Spleen (tissue), 11 donors: ENCODE data around the gene CCNC. TPM values are rescaled to one million over a fixed set of nuclear protein-coding genes. Genes with fewer than 3 reads are reported as not detected.
A peak's percentile ranks its signal among the peaks of the same experiment; 100 is the strongest.
"Not testable (repeated sequence)": the region's sequence is repeated elsewhere in the genome, so short reads cannot be mapped to it uniquely, and the experiment has no call there.

ENCODE experiments used
- DNase-seq: peaks from one replicate; pipeline ENCODE4 v3.0.0-alpha.2; 2020
- H3K27ac ChIP-seq, 8 donors: fragments of 200-600 bp; sonication (generic) in 7 of 8; 1 replicate in 4 of 8; 2 replicates in 4 of 8; pipeline versions ENCODE4 v1.5.0 to v1.8.0; 2016 to 2021; ENCODE audit warnings: inconsistent platforms in 4 of 8, mild to moderate bottlenecking in 4 of 8, moderate library complexity in 1 of 8
- H3K27me3 ChIP-seq, 7 donors: fragments of 200-600 bp; sonication (generic) in 6 of 7; replicated peaks in 1 of 7; 1 replicate in 4 of 7; 2 replicates in 3 of 7; pipeline versions ENCODE4 v1.5.0 to v1.8.0; 2016 to 2021; ENCODE audit warnings: inconsistent platforms in 3 of 7, mild to moderate bottlenecking in 1 of 7
- H3K36me3 ChIP-seq, 6 donors: fragments of 200-600 bp; sonication (generic) in 5 of 6; 1 replicate in 4 of 6; 2 replicates in 2 of 6; pipeline versions ENCODE4 v1.5.0 to v1.8.0; 2016 to 2021; ENCODE audit warnings: inconsistent platforms in 2 of 6
- H3K4me1 ChIP-seq, 6 donors: fragments of 200-600 bp; sonication (generic) in 5 of 6; 1 replicate in 3 of 6; 2 replicates in 3 of 6; pipeline versions ENCODE4 v1.5.0 to v1.8.0; 2016 to 2021; ENCODE audit warnings: inconsistent platforms in 3 of 6
- H3K4me3 ChIP-seq, 8 donors: fragments of 200-600 bp; sonication (generic) in 7 of 8; 1 replicate in 4 of 8; 2 replicates in 4 of 8; pipeline versions ENCODE4 v1.5.0 to v1.8.0; 2016 to 2021; ENCODE audit warnings: inconsistent platforms in 4 of 8, mild to moderate bottlenecking in 4 of 8, moderate library complexity in 2 of 8
- H3K9me3 ChIP-seq, 8 donors: fragments of 200-600 bp; sonication (generic) in 7 of 8; 1 replicate in 4 of 8; 2 replicates in 4 of 8; pipeline versions ENCODE4 v1.5.0 to v1.8.0; 2016 to 2021; ENCODE audit warnings: inconsistent platforms in 4 of 8
- POLR2A ChIP-seq, 3 donors: fragments of 450-650 bp; IDR thresholded peaks; one replicate each; pipeline ENCODE4 v1.5.1; 2017; ENCODE audit warnings: antibody characterized with exemption in 3 of 3, mild to moderate bottlenecking in 1 of 3
- POLR2AphosphoS5 ChIP-seq, 3 donors: sonication (generic); formaldehyde crosslinking; IDR thresholded peaks; one replicate each; pipeline ENCODE4 v1.5.1; 2017; ENCODE audit warnings: antibody characterized with exemption in 3 of 3
- WGBS, 5 donors: extraction: QIAGEN DNeasy Blood & Tissue Kit in 3 of 5; methylation state at CpG; one replicate each; pipeline versions ENCODE4 v1.1.5 to v1.1.7; 2013 to 2018; 5-methylcytosine and 5-hydroxymethylcytosine counted together
- intact Hi-C: fragments of 100-400 bp; cut with DNase I; formaldehyde crosslinking; loops from one replicate; pipeline ENCODE4 v1.15.0; 2023; ENCODE audit warnings: low total_unique reads
- polyA plus RNA-seq, 3 donors: library from polyadenylated mRNA; stranded (reverse); fragments of 200-250 nt; gene quantifications; one replicate each; pipeline ENCODE4 v1.2.1, GENCODE V29; 2013
- total RNA-seq, 7 donors: library from RNA; depleted of rRNA in 3 of 7; stranded (reverse); fragments of >200 nt in 3 of 7; fragmentation: NEBNext Ultra II Directional in 4 of 7; extraction: Animal tissue kit (Norgen Biotek cat#: 25700) in 4 of 7; gene quantifications; one replicate each; pipeline versions ENCODE4 v1.1.0 to v1.2.1, GENCODE V29; 2016 to 2021
- TF ChIP-seq, protein P1 (sequence below), 11 experiments: fragments of 200-600 bp in 7 of 11; fragments of 450-650 bp in 4 of 11; sonication (generic) in 4 of 11; IDR thresholded peaks in 8 of 11; conservative IDR thresholded peaks in 3 of 11; 1 replicate in 7 of 11; 2 replicates in 4 of 11; pipeline versions ENCODE4 v1.4.0 to v1.8.0; 2016 to 2021; ENCODE audit warnings: antibody characterized with exemption in 11 of 11, inconsistent platforms in 4 of 11, mild to moderate bottlenecking in 1 of 11
- donor health status: healthy with polysubstance abuse.
- donor health status: DM: no; HTN: no; CAD: no; lungs with moderate emphysema.
- donor health status: DM: no; HTN: no; CAD: no.
- donor health status: Bipolar disorder and iron deficiency.
- donor health status: healthy.
- donor health status: DM: no; HTN: no; CAD: no.
- donor health status: DM: yes; HTN: yes; CAD: no.

Gene CCNC
- total and polyA plus RNA-seq, 10 donors, result 28.8 to 66.0 (median 43.6) TPM

DNA sequence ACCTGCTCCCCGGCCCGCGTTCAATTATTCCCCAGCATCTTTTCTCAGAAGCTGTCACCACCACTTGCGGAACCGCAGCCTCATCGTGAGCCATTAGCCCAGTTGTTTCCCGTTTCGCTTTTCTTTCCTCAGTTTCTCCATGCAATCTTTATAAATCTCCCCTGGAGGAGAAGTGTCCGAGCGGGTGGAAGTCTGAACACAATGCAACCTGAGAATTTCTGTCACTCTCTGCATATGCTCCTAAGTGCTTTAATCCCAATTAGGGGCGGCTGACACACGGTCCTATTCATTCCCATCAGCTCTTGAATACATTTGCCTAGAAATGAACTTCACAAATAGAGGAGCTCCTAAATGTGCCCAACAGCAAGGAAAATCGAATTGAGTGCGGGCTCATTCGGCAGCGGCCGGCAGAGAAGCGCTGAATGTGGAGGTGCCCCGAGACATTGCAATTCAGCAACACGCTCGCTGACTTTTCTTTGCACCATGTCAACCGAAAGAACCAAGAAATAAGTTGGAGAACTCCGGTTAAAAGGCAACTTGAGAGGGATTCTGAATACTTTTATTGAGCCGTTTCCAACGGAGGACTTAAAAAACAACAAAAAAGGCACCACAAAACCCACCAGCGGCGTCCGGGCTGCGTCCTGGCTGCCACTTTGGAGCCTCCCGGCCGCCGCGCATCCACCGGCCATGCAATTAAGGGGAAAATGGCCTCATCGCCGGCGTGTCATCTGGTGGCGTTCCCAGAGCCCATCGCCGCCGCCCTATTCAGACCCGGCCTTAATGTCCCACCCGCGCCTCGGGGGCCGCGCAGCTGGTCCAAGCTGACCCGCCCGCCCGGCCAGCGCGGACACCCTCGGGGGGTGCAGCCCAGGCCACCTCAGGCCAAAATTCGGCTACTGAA, 34.3 kb upstream of the CCNC start:
- Histone ChIP-seq H3K4me1 (peaks cover 14 to 47% (median 37%) of the 10 kb centered on the region in 6 donors), H3K36me3 (no peaks in the 10 kb centered on the region), H3K27me3 (peaks cover 29 to 100% (median 92%) of the 10 kb centered on the region in 7 donors), H3K9me3 (no peaks in the 10 kb centered on the region), H3K4me3 (peak overlapping the region; percentile 7 to 65 (median 29)), H3K27ac (no peak overlapping the region)
- 3 to 8% (median 4%) methylated on average over 51 to 54 of the region's 54 CpGs for WGBS, 5 donors
- intact Hi-C loops, result no loop called here
- no peak for DNase-seq
- no peak for TF ChIP-seq POLR2AphosphoS5 (IDR thresholded peaks at IDR 0.05)
- TF ChIP-seq, protein P1, sequence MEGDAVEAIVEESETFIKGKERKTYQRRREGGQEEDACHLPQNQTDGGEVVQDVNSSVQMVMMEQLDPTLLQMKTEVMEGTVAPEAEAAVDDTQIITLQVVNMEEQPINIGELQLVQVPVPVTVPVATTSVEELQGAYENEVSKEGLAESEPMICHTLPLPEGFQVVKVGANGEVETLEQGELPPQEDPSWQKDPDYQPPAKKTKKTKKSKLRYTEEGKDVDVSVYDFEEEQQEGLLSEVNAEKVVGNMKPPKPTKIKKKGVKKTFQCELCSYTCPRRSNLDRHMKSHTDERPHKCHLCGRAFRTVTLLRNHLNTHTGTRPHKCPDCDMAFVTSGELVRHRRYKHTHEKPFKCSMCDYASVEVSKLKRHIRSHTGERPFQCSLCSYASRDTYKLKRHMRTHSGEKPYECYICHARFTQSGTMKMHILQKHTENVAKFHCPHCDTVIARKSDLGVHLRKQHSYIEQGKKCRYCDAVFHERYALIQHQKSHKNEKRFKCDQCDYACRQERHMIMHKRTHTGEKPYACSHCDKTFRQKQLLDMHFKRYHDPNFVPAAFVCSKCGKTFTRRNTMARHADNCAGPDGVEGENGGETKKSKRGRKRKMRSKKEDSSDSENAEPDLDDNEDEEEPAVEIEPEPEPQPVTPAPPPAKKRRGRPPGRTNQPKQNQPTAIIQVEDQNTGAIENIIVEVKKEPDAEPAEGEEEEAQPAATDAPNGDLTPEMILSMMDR (IDR thresholded peaks at IDR 0.05 in 8 of 11, conservative IDR thresholded peaks at IDR 0.05 in 3 of 11), result no peak
- no peak for TF ChIP-seq POLR2A (IDR thresholded peaks at IDR 0.05)

DNA sequence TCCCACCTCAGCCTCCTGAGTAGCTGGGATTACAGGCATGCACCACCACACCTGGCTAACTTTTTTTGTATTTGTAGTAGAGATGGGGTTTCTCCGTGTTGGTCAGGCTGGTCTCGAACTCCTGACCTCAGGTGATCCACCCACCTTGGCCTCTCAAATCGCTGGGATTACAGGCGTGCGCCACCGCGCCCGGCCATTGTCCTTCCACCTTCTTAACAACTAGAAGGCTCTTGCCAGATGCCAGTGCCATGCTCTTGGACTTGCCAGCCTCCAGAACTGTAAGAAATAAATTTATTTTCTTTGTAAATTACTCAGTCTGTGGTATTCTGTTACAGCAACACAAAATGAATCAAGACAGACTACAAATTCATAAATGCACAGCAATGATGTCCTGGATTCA, 26.2 kb upstream of the CCNC start:
- intact Hi-C loops, result loop anchor here (10.0 kb wide), 1 partner anchor 150 kb away; no protein-coding TSS in a partner anchor
- not testable (repeated sequence) for DNase-seq, H3K4me3 ChIP-seq, H3K36me3 ChIP-seq, H3K27ac ChIP-seq
- peaks cover 0 to 12% (median 2%) of the 10 kb centered on the region in 8 donors for H3K9me3 ChIP-seq
- peaks cover 7 to 23% (median 17%) of the 10 kb centered on the region in 6 donors for H3K4me1 ChIP-seq
- WGBS, 5 donors, result 73 to 82% (median 77%) methylated on average over 8 of the region's 8 CpGs
- H3K27me3 ChIP-seq, result peaks cover 11 to 100% (median 81%) of the 10 kb centered on the region in 7 donors

DNA sequence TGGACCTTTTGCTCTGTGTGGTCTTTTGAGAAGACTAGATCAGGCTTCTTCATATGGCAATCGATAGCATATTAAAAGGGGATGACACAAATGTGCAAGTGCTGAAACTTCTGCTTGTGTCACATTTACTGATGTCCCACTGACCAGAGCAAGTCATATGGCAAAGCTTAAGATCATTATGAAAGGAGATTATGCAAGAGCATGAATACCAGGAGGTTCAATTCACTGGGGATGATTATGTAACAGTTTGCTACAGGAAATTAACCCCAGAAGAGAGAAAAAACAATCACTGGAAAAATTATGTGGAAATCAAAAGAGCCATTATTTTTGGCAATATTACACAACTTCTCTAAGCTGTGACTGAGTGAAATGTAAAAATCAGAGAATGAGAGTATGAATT, 24.4 kb upstream of the CCNC start:
- peaks cover 16 to 39% (median 31%) of the 10 kb centered on the region in 6 donors for H3K4me1 ChIP-seq
- no peak overlapping the region for H3K4me3 ChIP-seq
- H3K27me3 ChIP-seq, result peaks cover 11 to 100% (median 85%) of the 10 kb centered on the region in 7 donors
- WGBS, 5 donors, result 10 to 56% (median 33%) methylated on average over 1 of the region's 1 CpG
- no peak overlapping the region for H3K27ac ChIP-seq
- TF ChIP-seq, protein P1 (IDR thresholded peaks at IDR 0.05 in 8 of 11, conservative IDR thresholded peaks at IDR 0.05 in 3 of 11), result no peak
- TF ChIP-seq POLR2AphosphoS5 (IDR thresholded peaks at IDR 0.05) (no peak), POLR2A (IDR thresholded peaks at IDR 0.05) (no peak)
- H3K9me3 ChIP-seq, result peaks cover 0 to 12% (median 2%) of the 10 kb centered on the region in 8 donors
- intact Hi-C loops, result loop anchor here (10.0 kb wide), 1 partner anchor 152 kb away; no protein-coding TSS in a partner anchor
- DNase-seq, result no peak
- no peaks in the 10 kb centered on the region for H3K36me3 ChIP-seq

DNA sequence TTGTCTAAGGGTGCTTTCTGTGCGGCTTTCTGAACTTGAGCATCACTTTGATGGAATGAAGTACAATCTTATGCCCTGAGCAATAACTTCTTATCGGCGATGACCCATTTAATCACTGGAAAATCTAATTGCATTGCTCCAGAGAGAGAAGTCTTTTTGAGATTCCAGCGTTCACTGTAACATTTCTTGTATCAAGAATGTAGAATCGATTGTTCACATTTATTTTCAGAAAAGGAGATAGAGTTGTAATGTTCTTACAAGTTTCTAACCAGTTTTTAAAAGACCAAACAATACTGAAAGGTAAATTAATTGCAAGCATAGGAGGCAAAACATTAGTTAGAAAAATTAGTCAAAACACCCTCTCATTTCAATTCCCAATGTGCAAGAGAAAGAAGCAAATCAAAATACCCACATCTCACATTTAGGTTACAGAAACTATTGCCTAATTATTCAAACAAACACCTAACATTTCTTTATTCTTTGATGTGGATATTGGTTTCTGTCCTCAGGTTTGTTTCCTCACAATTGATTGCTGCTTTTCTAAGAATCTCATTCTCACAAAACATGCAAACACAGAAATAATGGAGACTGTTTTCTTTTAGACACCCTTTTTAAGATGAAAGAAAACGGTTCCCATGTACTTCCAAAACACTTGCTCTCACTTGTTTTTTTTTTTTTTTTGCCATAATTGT, 23.4 kb upstream of the CCNC start:
- WGBS, 5 donors, result 20 to 35% (median 29%) methylated on average over 6 of the region's 6 CpGs
- intact Hi-C loops, result loop anchor here (10.0 kb wide), 1 partner anchor 153 kb away; no protein-coding TSS in a partner anchor
- H3K27me3 ChIP-seq, result peaks cover 11 to 92% (median 81%) of the 10 kb centered on the region in 7 donors

More for the DNA sequence above, 23.4 kb upstream of the CCNC start:
- no peak for DNase-seq
- Histone ChIP-seq H3K4me3 (no peak overlapping the region), H3K4me1 (peaks cover 16 to 39% (median 31%) of the 10 kb centered on the region in 6 donors), H3K27ac (no peak overlapping the region), H3K9me3 (peaks cover 0 to 12% (median 2%) of the 10 kb centered on the region in 8 donors), H3K36me3 (no peaks in the 10 kb centered on the region)
- TF ChIP-seq POLR2A (IDR thresholded peaks at IDR 0.05), result no peak
- no peak for TF ChIP-seq POLR2AphosphoS5 (IDR thresholded peaks at IDR 0.05)
- TF ChIP-seq, protein P1 (IDR thresholded peaks at IDR 0.05 in 8 of 11, conservative IDR thresholded peaks at IDR 0.05 in 3 of 11), result no peak
